ENCODE results near the gene MOK. TPM values are rescaled to one million over a fixed set of nuclear protein-coding genes. Genes with fewer than 3 reads are reported as not detected.
"Not testable (repeated sequence)": the region's sequence is repeated elsewhere in the genome, so short reads cannot be mapped to it uniquely, and the experiment has no call there.

MOK gene
- total RNA-seq, 1 donor from 2014 or later, result 2.3 TPM

DNA sequence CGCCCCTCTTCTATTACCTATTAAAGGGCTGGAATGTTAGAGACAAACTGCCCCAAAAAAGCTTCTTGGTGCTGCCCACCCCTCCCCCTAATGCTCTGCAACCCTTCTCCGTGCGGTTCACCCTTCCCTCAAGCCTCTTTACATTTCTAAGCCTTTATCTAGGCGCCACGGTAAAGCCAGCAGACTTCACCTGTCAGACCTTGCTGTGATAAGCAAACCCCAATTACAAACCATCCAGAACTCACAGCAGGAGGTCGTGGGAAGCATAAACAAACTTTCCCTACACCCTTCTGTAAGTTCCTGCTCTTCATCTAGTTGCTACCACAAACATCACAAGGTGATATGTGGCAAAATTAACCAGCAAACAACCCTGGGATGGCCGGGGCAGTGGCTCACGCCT, 56.8 kb downstream of the MOK start:
- no peak for DNase-seq (ENCODE audit: low read depth)
- H3K4me3 ChIP-seq (ENCODE audit: low read depth, low read length), result no peak overlapping the region
- TF ChIP-seq, protein P1, sequence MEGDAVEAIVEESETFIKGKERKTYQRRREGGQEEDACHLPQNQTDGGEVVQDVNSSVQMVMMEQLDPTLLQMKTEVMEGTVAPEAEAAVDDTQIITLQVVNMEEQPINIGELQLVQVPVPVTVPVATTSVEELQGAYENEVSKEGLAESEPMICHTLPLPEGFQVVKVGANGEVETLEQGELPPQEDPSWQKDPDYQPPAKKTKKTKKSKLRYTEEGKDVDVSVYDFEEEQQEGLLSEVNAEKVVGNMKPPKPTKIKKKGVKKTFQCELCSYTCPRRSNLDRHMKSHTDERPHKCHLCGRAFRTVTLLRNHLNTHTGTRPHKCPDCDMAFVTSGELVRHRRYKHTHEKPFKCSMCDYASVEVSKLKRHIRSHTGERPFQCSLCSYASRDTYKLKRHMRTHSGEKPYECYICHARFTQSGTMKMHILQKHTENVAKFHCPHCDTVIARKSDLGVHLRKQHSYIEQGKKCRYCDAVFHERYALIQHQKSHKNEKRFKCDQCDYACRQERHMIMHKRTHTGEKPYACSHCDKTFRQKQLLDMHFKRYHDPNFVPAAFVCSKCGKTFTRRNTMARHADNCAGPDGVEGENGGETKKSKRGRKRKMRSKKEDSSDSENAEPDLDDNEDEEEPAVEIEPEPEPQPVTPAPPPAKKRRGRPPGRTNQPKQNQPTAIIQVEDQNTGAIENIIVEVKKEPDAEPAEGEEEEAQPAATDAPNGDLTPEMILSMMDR (conservative IDR thresholded peaks at IDR 0.05; ENCODE audit: low read depth, low read length), result no peak

DNA sequence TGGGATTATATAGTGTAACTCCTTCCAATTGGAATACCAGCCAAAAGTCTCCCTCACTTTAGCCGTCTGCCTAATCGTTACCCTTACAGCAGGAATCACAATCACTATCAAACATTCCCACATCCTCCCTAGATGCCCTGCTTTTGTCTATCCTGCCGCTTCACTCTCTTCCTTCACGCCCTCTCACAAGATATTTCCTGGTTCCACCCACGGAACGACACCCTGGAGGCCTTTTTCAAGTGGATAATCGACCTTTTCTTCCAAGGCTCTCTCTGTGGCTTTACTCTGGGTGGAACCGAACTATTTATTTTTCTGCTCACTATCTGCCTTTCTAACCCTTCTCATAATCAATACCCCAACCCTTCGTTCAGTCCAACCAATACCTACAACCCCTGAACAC, 58.9 kb downstream of the MOK start:
- no peak for DNase-seq (ENCODE audit: low read depth)
- no peak overlapping the region for H3K4me3 ChIP-seq (ENCODE audit: low read depth, low read length)
- TF ChIP-seq, protein P1 (conservative IDR thresholded peaks at IDR 0.05; ENCODE audit: low read depth, low read length), result no peak

DNA sequence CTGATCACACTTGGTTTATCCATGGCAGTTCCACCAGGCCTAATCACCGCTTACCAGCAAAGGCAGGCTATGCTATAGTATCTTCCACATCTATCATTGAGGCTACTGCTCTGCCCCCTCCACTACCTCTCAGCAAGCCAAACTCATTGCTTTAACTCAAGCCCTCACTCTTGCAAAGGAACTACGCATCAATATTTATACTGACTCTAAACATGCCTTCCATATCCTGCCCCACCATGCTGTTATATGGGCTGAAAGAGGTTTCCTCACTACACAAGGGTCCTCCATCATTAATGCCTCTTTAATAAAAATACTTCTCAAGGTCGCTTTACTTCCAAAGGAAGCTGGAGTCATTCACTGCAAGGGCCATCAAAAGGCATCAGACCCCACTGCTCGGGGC, 61.2 kb downstream of the MOK start:
- not testable (repeated sequence) for DNase-seq (ENCODE audit: low read depth); H3K4me3 ChIP-seq (ENCODE audit: low read depth, low read length)

DNA sequence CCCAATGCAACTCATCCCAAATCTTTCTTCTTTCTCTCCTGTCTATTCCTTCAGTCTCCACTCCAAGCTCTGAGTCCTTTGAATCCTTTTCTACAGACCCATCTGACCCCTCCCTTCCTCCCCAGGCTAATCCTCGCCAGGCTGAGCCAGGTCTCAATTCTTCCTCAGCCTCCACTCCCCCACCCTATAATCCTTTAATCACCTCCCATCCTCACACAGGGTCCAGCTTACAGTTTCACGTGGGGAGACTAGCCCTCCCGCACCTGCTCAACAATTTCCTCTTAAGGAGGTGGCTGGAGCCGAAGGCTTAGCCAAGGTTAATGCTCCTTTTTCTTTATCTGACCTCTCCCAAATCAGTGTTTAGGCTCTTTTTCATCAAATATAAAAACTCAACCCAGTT, 63.8 kb downstream of the MOK start:
- no peak overlapping the region for H3K4me3 ChIP-seq (ENCODE audit: low read depth, low read length)
- TF ChIP-seq, protein P1 (conservative IDR thresholded peaks at IDR 0.05; ENCODE audit: low read depth, low read length), result no peak
- DNase-seq (ENCODE audit: low read depth), result no peak

DNA sequence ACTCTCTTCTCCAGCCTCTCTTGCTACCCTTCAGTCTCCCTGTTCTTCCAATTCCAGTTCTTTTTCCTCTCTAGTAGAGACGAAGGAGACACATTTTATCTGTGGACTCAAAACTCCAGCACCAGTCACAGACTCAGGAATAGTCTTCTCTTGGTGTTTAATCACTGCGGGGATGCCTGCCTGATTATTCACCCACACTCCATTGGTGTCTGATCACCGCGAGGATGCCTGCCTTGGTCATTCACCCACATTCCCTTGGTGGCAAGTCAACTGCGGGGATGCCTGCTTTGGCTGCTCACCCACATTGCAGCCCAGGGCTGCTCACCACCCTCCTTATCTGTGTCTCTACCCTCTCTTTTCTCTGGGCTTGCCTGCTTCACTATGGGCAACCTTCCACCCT, 64.5 kb downstream of the MOK start:
- not testable (repeated sequence) for DNase-seq (ENCODE audit: low read depth); H3K4me3 ChIP-seq (ENCODE audit: low read depth, low read length)

DNA sequence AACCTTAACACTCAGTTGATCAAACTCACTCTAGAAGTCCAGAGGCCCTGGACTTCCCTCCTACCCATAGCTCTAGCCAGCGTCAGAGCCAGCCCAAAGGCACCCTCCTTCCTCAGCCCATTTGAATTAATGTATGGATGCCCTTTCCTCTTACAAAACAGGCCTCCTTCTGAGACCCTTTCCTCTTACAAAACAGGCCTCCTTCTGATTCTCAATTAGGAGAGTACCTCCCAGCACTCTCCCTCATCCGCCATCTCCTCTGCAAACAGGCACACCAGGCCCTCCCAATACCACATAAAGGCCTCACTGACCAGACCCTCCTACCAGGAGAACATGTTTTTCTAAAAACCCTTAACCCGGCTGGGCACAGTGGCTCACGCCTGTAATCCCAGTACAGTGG, 65.7 kb downstream of the MOK start:
- TF ChIP-seq, protein P1 (conservative IDR thresholded peaks at IDR 0.05; ENCODE audit: low read depth, low read length), result no peak

DNA sequence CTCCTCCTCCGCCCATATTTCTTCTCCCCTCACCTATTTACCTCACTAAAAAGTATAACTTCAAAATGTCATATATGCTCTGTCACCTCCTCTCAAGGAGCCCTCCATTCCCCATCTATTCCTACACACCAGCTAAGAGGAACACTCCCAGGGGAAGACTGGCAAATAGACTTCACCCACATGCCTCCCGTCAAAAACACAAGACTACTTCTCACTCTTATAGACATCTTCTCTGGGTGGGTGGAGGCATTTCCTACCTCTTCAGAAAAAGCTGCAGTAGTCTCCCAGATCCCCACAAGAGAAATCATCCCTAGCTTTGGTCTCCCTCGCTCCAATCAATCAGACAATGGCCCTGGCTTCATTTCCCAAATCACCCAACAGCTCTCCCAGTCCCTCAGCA, 66.2 kb downstream of the MOK start:
- no peak for DNase-seq (ENCODE audit: low read depth)
- no peak overlapping the region for H3K4me3 ChIP-seq (ENCODE audit: low read depth, low read length)
- TF ChIP-seq, protein P1 (conservative IDR thresholded peaks at IDR 0.05; ENCODE audit: low read depth, low read length), result no peak

More for the DNA sequence above, 65.7 kb downstream of the MOK start:
- no peak for DNase-seq (ENCODE audit: low read depth)
- H3K4me3 ChIP-seq (ENCODE audit: low read depth, low read length), result no peak overlapping the region

DNA sequence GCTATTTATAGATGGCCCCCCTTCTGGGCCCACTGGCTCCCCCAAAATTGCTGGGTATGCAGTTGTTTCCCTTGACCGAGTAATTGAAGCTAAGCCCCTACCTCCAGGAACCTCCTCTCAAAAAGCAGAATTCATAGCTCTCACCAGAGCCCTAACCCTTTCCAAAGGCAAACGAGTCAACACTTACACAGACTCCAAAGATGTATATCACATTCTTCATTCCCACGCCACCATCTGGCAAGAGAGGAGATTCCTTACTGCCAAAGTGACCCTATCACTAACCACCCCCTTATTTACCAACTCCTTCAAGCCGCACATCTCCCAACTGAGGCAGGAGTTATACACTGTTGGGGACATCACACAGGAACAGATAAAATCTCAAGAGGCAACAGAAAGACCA, 66.8 kb downstream of the MOK start:
- no peak overlapping the region for H3K4me3 ChIP-seq (ENCODE audit: low read depth, low read length)
- TF ChIP-seq, protein P1 (conservative IDR thresholded peaks at IDR 0.05; ENCODE audit: low read depth, low read length), result no peak
- DNase-seq (ENCODE audit: low read depth), result no peak
